HG02943 (cell line): Measurements from ENCODE around the gene WNT8A.

ENCODE experiments used
- ATAC-seq: cut with Tn5 transposase; IDR thresholded peaks from one replicate; pipeline ENCODE4 v1.9.1; 2021; ENCODE audit warnings: mild to moderate bottlenecking, low read depth, moderate library complexity; ENCODE audit not compliant: unreplicated experiment

Gene WNT8A

GRCh38 chr5:138078006-138078643 is 5.7 kb upstream of the WNT8A start:
- no peak for ATAC-seq

- no peak for ATAC-seq
Observed at GRCh38 chr5:138082033-138082432, 1.8 kb upstream of the WNT8A start.

- no peak for ATAC-seq
Observed at GRCh38 chr5:138091685-138092084, 7.9 kb downstream of the WNT8A start.

- no peak for ATAC-seq
Observed at GRCh38 chr5:138092301-138092700, 8.5 kb downstream of the WNT8A start.

- ATAC-seq = no peak
Observed at GRCh38 chr5:138093036-138093435, 9.2 kb downstream of the WNT8A start.

- ATAC-seq = no peak
Observed at GRCh38 chr5:138095100-138095907, 11.5 kb downstream of the WNT8A start.

- no peak for ATAC-seq
Observed at GRCh38 chr5:138096363-138096762, 12.5 kb downstream of the WNT8A start.

GRCh38 chr5:138096997-138097828 is 13.4 kb downstream of the WNT8A start:
- no peak for ATAC-seq

- ATAC-seq = no peak
Observed at GRCh38 chr5:138102454-138103318, 18.9 kb downstream of the WNT8A start.

GRCh38 chr5:138103319-138103637 is 19.4 kb downstream of the WNT8A start:
- ATAC-seq = no peak

GRCh38 chr5:138105709-138106108 is 21.9 kb downstream of the WNT8A start:
- no peak for ATAC-seq

GRCh38 chr5:138107213-138107612 is 23.4 kb downstream of the WNT8A start:
- no peak for ATAC-seq

- ATAC-seq = no peak
Observed at GRCh38 chr5:138109463-138110265, 25.8 kb downstream of the WNT8A start.

GRCh38 chr5:138110266-138110963 is 26.6 kb downstream of the WNT8A start:
- no peak for ATAC-seq

GRCh38 chr5:138111181-138111580 is 27.3 kb downstream of the WNT8A start:
- no peak for ATAC-seq

GRCh38 chr5:138111937-138112336 is 28.1 kb downstream of the WNT8A start:
- no peak for ATAC-seq

- no peak for ATAC-seq
Observed at GRCh38 chr5:138115254-138115653, 31.4 kb downstream of the WNT8A start.

GRCh38 chr5:138128334-138128733 is 44.5 kb downstream of the WNT8A start:
- no peak for ATAC-seq

GRCh38 chr5:138129347-138129746 is 45.5 kb downstream of the WNT8A start:
- no peak for ATAC-seq
